ENCODE measurements around the gene MBD3L2B.

DNA sequence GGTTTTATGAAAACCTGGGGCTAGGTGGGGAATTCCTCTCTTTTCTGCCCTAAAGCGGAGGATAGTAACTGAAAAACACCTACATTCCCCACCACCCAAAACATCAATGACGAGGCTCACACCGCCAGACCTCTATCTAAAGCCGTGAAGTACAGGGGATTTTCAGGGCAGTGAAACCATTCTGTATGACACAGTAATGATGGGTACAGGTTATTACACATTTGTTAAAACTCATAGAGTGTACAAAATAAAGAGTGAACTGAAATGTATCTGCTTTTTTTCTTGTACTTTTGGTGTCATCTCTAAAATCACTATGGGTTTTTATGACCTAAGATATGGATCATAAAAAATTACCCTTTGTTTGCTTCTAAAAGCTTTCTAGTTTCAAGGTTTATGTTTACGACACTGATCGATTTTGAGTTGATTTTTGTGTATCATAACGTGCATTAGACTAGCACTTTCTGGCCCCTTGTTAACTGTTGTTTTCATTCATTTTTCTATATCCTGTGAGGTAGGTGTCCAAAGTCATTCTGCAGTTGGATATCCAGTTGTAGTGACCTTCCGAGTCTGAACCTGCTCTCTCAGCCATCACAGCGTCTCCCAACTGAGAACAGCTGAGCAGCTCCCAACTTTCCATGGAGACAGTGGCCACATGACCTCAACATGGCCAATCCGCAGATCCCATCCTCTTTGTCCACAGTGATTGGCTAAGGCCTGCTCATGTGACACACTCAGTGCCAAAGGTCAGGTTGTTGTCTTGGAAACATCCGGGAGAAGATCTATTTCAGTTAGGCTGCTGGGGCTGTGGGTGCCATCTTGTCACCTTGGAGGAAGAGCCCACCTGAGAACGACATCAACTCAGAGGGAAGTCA is 10.3 kb downstream of the MBD3L2B start:
- no peak for TF ChIP-seq POLR2A (IDR thresholded peaks at IDR 0.05)
- TF ChIP-seq, protein P1, sequence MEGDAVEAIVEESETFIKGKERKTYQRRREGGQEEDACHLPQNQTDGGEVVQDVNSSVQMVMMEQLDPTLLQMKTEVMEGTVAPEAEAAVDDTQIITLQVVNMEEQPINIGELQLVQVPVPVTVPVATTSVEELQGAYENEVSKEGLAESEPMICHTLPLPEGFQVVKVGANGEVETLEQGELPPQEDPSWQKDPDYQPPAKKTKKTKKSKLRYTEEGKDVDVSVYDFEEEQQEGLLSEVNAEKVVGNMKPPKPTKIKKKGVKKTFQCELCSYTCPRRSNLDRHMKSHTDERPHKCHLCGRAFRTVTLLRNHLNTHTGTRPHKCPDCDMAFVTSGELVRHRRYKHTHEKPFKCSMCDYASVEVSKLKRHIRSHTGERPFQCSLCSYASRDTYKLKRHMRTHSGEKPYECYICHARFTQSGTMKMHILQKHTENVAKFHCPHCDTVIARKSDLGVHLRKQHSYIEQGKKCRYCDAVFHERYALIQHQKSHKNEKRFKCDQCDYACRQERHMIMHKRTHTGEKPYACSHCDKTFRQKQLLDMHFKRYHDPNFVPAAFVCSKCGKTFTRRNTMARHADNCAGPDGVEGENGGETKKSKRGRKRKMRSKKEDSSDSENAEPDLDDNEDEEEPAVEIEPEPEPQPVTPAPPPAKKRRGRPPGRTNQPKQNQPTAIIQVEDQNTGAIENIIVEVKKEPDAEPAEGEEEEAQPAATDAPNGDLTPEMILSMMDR (IDR thresholded peaks at IDR 0.05) = no peak

All from body of pancreas (tissue), 4 donors.